PFSK-1 (cell line): ENCODE data around the gene MAN1C1.

Experiments used
- FOXP2 ChIP-seq: optimal IDR thresholded peaks from 2 replicates; pipeline ENCODE3; 2011; ENCODE audit warnings: borderline replicate concordance, control low read depth, inconsistent platforms; ENCODE audit not compliant: insufficient read depth; ENCODE audit errors: extremely low read length, extremely low read depth
- POLR2AphosphoS5 ChIP-seq: IDR thresholded peaks from 2 replicates; pipeline ENCODE4 v1.6.1; 2012; ENCODE audit warnings: low read depth, mild to moderate bottlenecking, control low read depth, low read length, moderate library complexity
- REST ChIP-seq, 2 experiments: IDR thresholded peaks; 2 replicates each; pipeline versions ENCODE4 v1.6.1 to v1.8.0; 2011 to 2012; ENCODE audit warnings: low read depth in 2 of 2, low read length in 2 of 2, control low read depth in 1 of 2, inconsistent platforms in 1 of 2, mild to moderate bottlenecking in 1 of 2, moderate library complexity in 1 of 2; ENCODE audit not compliant: insufficient read depth in 1 of 2
- SIN3A ChIP-seq: IDR thresholded peaks from 2 replicates; pipeline ENCODE4 v1.6.1; 2012; ENCODE audit warnings: mild to moderate bottlenecking, low read length, moderate library complexity, borderline replicate concordance; ENCODE audit not compliant: insufficient read depth
- TAF1 ChIP-seq: IDR thresholded peaks from 2 replicates; pipeline ENCODE4 v1.6.1; 2012; ENCODE audit warnings: low read length, control low read depth, borderline replicate concordance; ENCODE audit not compliant: insufficient read depth

- no peak for TF ChIP-seq TAF1
- TF ChIP-seq POLR2AphosphoS5 = no peak
- TF ChIP-seq REST (IDR thresholded peaks at IDR 0.05; ENCODE audit: insufficient read depth in 1 of 2, low read depth in 2 of 2, low read length in 2 of 2) = no peak
- no peak for TF ChIP-seq SIN3A
- no peak for TF ChIP-seq FOXP2
Observed at GRCh38 chr1:25809283-25809926, 192.8 kb downstream of the MAN1C1 start.
